GM19372 (cell line): ENCODE results near the gene GNAI3.
A peak's percentile ranks its signal among the peaks of the same experiment; 100 is the strongest.

Source experiments
- ATAC-seq: cut with Tn5 transposase; IDR thresholded peaks from one replicate; pipeline ENCODE4 v1.9.1; 2021; ENCODE audit warnings: mild to moderate bottlenecking, low read depth, moderate library complexity; ENCODE audit not compliant: unreplicated experiment

The GNAI3 gene

GRCh38 chr1:109523706-109524105 lies 24.7 kb upstream of the GNAI3 start:
- no peak for ATAC-seq

DNA sequence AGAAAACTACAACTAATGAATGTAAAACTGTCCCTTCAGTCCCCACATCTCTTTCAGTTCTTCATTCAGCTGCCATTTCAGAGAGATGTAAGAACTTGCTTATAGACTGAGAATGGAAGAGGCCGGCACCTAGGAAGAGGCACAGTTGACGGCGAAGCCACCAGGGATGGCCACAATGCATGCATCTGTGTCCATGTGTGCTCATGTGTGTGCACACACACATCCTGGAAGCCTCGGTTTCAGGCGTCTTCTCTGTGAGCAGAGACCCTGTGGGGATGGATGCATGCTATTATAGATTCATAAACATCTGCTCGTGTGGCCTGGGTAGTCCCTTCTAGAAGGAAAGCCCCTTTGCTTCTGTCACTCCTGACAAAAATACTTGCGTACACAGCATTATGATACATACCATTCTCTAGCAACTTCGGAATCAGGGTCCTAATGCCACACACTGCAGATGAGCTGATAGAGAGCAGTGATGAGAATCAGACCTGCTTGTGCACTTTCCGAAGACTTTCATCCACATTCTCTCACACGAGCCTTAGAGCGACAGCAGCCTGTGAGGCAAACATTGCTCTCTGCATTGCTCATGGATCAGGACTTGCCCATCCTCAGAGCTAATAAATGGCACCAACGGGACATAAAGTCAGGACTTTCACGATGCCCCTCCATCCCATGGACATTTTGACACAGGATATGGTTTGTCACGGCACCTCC lies 21.2 kb upstream of the GNAI3 start:
- peak; percentile 87 for ATAC-seq

GRCh38 chr1:109527846-109528695 lies 20.3 kb upstream of the GNAI3 start:
- ATAC-seq = no peak

- ATAC-seq = no peak
These were observed 19.7 kb upstream of the GNAI3 start for GRCh38 chr1:109528712-109529111.

DNA sequence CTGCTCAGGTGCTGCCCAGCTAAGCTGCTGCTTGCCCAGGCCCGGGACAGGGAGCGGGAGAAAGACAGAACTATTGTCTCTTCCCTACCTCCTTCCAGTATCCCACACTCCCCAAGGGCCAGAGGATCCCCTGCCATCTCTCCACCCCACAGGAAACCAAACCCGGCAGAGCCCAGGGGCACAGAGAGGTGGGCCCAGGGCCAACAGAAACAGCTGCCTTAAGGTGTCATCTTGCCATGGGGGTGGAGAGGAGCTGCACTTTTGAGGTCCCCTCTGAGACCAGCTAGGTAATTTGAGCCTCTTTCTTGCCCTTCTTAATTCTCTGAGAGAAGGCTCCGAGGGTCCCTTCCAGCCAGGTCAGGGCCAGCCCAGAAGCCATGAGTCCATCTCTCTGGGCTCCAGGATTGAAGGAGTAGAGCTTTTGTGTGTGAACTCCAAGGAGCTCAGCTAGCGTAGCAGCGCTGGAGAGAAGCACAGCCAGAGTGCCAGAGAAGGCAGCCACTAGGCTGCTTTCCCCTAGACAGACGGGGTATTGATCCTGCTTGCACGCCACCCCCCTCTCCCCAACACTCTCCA lies 18.4 kb upstream of the GNAI3 start:
- no peak for ATAC-seq

GRCh38 chr1:109530457-109531087 lies 17.8 kb upstream of the GNAI3 start:
- ATAC-seq = no peak

DNA sequence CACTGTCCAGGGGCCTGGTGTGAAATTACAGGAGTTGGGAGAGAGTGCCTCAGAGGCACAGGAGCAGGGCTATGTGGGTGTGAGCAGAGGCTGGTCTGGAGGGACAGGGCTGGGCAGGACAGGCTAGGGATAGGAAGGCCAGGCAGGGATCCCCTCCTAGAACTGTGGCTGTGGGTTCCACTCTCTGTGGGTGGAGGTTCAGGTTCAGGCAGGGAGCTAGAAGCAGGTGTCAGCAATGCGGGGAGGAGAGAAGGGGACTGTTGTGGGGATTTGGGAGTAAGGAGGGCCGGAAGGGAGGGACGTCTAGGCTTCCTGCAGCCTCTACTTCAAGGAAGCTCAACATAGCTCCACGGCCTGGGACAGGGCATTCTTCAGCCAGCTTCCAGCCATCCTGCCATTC lies 17.0 kb upstream of the GNAI3 start:
- no peak for ATAC-seq

DNA sequence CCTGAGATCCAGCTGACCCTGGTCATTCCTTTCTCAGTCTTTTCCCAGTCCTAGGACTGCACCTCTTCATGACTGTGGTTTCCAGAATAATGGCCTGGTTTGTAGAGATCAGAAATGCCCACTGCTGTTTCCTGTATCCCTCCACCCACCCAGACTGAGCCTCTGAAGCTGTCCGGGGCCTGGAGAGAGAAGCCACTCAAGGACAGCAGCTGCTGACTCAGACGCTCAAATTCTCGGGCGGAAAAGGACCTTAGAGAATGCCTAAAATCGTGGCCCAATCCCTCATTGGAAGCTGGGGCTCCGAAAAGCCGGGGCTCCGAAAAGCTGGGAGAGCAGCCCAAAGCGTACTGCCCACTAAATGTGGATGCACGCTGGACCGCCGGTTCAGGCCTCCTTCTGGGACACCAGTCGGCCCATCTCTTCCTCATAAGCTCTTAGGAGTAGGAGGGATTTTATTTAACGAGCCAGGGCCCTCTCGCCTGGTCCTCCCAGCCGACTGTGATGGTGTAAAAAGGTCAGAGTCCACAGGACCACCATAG lies 16.5 kb upstream of the GNAI3 start:
- no peak for ATAC-seq

DNA sequence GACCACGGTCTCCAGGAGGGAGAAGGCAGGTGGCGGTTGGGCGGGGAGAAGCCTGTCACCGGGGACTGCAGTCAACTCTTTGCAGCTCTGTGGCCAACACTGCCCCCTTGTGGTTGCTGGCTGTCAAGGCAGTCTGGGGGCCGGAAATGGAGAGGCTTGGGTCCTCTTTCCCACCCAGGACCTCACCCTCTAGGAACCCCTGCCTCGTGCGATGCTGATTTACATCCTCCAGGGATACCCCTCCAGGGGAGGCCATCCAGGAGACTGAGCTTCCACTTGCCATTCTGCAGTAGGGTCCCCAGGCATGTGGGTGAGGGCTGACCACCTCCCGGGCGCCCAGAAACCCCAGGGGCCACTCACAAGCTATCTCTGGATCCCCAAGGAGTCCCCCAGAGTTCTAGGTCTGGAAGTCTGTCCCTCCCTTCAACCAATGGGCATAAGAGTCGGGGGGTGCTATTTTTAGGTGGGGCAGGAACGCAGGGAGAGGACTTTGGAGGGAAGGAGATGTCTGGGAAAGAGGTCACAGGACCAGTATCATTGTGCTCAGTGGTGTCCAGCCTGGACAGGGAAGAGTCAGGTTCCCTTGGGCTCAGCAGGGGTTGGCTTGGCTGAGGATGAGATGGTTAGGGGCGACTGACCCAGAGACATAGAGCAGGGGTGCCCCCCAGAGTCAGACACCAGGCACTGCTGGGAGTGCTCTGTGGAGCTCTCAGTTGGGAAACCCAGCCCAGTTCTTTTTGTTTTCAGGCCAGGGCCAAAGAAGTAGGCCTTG lies 15.9 kb upstream of the GNAI3 start:
- ATAC-seq = peak; percentile 93

DNA sequence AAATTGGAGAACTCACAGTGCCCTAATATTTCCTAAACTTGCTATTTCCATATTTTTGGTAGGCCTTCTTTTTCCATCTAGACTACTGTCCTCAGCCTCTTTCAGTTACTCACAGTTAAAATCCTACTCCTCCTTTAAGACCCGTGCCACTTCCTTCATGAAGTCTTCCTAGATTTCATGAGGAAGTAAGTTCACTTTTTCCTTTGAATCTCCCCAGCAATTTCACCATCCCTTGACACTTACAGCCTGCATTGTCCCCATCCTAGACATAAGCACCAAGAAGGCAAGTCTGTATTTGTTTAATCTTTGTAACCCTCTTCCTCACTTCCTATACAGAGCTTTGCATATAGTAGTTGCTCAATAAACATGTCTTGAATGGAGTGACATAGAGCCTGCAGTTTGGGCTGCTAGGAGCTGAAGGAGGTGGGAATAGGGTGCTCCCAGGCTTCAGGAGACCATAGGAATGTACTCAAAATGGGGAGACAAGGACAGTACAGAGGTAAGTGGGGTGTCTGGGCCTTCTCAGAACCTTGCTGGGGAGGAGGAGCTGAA lies 14.0 kb upstream of the GNAI3 start:
- no peak for ATAC-seq

DNA sequence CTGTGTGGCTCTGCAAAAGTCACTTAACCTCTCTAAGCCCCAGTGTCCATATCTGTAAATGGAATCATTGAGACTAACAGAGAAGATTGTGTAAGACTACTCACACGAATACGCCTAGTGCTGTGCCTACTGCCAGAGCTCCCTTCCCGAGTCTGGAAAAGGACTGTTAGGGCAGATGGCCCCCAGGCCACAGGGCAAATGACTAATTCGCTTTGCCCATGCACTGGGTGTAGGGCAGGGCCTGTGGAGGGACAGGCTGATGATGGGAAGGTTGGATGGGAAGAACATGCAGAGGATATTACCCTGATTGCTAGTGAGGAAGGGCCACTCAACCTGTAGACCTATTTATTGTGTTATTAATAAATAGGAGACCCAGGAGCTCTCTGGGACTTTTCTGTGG lies 12.9 kb upstream of the GNAI3 start:
- ATAC-seq = no peak

- no peak for ATAC-seq
These were observed 12.4 kb upstream of the GNAI3 start for GRCh38 chr1:109535971-109536491.

- ATAC-seq = no peak
These were observed 10.8 kb upstream of the GNAI3 start for GRCh38 chr1:109537450-109538178.

DNA sequence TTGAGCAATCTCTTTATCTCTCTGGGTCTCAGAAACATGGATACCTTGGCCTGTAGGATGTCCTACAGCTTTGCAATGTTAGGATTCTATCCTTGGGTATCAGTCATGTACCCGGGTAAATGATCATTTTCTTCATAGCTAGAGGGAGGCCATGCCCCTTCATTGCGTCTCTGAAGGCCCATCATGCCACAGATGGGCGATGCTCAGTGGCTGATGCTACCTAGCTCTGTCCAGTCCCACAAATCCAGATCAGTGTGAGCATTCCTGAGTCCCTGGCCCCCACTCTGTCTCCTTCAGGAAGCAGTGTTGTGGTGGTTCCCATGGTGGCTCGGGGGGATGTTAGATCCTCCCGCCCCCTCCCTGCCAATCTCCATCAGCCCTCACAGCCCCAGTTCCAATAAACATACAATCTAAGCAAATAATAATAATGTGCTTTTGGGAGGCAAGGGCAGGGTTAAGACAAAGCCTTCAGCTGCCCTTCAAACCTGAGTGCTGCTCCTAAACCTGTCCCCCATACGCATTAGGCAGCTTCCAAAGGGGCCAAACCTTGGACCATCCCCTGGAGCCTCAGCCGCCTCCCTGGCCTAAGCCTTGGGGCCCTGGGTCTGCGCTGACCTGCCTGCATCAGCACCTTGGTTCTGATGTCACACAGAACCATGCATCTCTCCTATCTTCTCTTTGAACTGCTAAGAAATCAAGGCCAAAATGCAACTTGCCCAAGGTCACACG lies 9.4 kb upstream of the GNAI3 start:
- no peak for ATAC-seq

GRCh38 chr1:109539676-109540075 lies 8.7 kb upstream of the GNAI3 start, which contains the start of gene GPR61:
Gene GPR61 (plus strand): TSS chr1:109539872. CDS start chr1:109543023, 3,151 bp downstream.
- no peak for ATAC-seq

DNA sequence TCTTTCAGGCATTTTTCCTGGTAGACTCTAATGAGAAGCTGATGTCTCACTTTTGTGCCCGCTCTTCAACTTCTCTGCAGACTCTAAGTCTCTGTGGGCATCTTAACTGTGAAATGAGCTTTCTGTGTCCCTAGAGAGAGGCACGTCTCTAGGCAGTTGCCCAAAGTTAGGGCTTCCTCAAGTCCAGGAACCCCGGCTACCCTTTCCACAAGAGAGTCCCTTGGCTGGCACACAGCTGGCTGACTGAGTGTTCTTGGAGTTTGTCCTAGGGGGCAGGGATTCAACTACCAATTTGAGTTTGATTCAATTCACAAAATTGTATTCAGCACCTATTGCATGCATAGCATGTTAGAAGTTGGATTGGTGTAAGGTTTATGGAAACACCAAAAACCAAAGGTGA lies 7.3 kb upstream of the GNAI3 start:
- no peak for ATAC-seq

DNA sequence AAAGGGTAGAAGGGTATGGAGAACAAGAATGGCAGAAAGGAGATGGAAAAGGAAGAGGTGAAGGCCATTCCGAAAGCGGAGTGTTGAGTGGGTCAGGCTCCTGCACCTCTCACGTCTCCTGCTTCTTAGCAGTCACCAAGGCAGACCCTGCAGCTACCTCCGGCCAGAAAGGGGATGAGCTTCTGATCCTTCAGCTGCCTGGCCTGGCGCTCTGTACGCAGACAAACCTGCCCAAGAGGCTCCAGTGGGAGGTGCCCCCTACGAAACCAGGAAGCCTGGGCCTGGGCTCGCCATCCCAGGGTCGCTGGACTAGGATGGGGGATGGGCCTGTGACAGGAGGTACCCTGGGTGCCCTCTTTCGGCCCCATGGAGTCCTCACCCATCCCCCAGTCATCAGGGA lies 5.8 kb upstream of the GNAI3 start:
- no peak for ATAC-seq

DNA sequence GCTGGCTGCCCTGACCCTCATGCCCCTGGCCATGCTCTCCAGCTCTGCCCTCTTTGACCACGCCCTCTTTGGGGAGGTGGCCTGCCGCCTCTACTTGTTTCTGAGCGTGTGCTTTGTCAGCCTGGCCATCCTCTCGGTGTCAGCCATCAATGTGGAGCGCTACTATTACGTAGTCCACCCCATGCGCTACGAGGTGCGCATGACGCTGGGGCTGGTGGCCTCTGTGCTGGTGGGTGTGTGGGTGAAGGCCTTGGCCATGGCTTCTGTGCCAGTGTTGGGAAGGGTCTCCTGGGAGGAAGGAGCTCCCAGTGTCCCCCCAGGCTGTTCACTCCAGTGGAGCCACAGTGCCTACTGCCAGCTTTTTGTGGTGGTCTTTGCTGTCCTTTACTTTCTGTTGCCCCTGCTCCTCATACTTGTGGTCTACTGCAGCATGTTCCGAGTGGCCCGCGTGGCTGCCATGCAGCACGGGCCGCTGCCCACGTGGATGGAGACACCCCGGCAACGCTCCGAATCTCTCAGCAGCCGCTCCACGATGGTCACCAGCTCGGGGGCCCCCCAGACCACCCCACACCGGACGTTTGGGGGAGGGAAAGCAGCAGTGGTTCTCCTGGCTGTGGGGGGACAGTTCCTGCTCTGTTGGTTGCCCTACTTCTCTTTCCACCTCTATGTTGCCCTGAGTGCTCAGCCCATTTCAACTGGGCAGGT lies 5.0 kb upstream of the GNAI3 start:
- ATAC-seq = no peak
